Endothelial cell of umbilical vein (primary cell): Measurements from ENCODE around the gene MT3. TPM values are rescaled to one million over a fixed set of nuclear protein-coding genes. Genes with fewer than 3 reads are reported as not detected.

Experiments used
- BruUV-seq: library from RNA; stranded (reverse); fragments of 400-500 nt; replicated peaks from 2 replicates; lab custom pipeline; 2021; lab: Mats Ljungman, UMichigan
- CTCF ChIA-PET: fragments of 300-600, 350-600 bp; sonication (Branson Sonifier 250); formaldehyde crosslinking; loops from one replicate; lab custom pipeline; 2021; ENCODE audit warnings: antibody characterized with exemption, inconsistent platforms; lab: Charles Lee
- POLR2A ChIA-PET: fragments of 300-600, 350-600 bp; sonication (Branson Sonifier 250); formaldehyde crosslinking; loops from one replicate; lab custom pipeline; 2021; ENCODE audit warnings: antibody characterized with exemption, inconsistent platforms; lab: Charles Lee
- DNase-seq: peaks from one replicate; pipeline ENCODE4 v3.0.0-alpha.2; 2011; ENCODE audit warnings: low read depth, low spot score
- FAIRE-seq: peaks from 2 replicates; lab custom pipeline; 2011; peaks lifted over from hg19 to GRCh38; lab: Jason Lieb, UNC
- H2AFZ ChIP-seq: 2 replicates; pipeline ENCODE4 v1.6.0; 2012; ENCODE audit warnings: low read depth, low read length, control low read depth, inconsistent platforms
- H3K27ac ChIP-seq: 2 replicates; pipeline ENCODE4 v1.5.1; 2011; ENCODE audit warnings: low read depth, mild to moderate bottlenecking, control low read depth, low read length, moderate library complexity; ENCODE audit not compliant: insufficient read depth
- H3K27me3 ChIP-seq, 2 experiments: 2 replicates each; pipeline versions ENCODE4 v1.6.0 to v1.6.1; 2011; ENCODE audit warnings: low read length in 2 of 2, mixed read lengths in 1 of 2; ENCODE audit not compliant: control insufficient read depth in 2 of 2, insufficient read depth in 2 of 2
- H3K36me3 ChIP-seq, 2 experiments: 2 replicates in 1 of 2; 3 replicates in 1 of 2; pipeline ENCODE4 v1.5.1; 2011; ENCODE audit warnings: low read length in 2 of 2, mild to moderate bottlenecking in 1 of 2, moderate library complexity in 1 of 2; ENCODE audit not compliant: control insufficient read depth in 2 of 2, insufficient read depth in 2 of 2; ENCODE audit errors: extremely low read depth in 1 of 2
- H3K4me1 ChIP-seq: 3 replicates; pipeline ENCODE4 v1.5.1; 2011; ENCODE audit warnings: mild to moderate bottlenecking, low read length; ENCODE audit not compliant: control insufficient read depth, insufficient read depth; ENCODE audit errors: extremely low read depth
- H3K4me2 ChIP-seq: 2 replicates; pipeline ENCODE4 v1.6.1; 2011; ENCODE audit warnings: low read length, control low read depth, mixed read lengths; ENCODE audit not compliant: insufficient read depth
- H3K4me3 ChIP-seq, 3 experiments: fragments of 200-600 bp in 1 of 3; sonication (generic), shearing (Covaris generic) in 1 of 3; replicated peaks in 1 of 3; 2 replicates each; pipeline ENCODE4 v1.5.1; 2011 to 2016; ENCODE audit warnings: control low read depth in 3 of 3, low read length in 3 of 3, mild to moderate bottlenecking in 2 of 3, inconsistent platforms in 1 of 3, low read depth in 1 of 3, moderate library complexity in 1 of 3; ENCODE audit not compliant: insufficient read depth in 1 of 3
- H3K79me2 ChIP-seq: 2 replicates; pipeline ENCODE4 v1.6.0; 2012; ENCODE audit warnings: low read length, inconsistent platforms; ENCODE audit not compliant: control insufficient read depth, insufficient read depth
- H3K9ac ChIP-seq: replicated peaks from 2 replicates; pipeline ENCODE3; 2011; ENCODE audit warnings: low read length, control low read depth; ENCODE audit not compliant: insufficient read depth; ENCODE audit errors: extremely low read depth
- H3K9me1 ChIP-seq: replicated peaks from 3 replicates; pipeline ENCODE4 v1.6.0; 2011; ENCODE audit warnings: mild to moderate bottlenecking, low read length; ENCODE audit not compliant: control insufficient read depth, insufficient read depth; ENCODE audit errors: extremely low read depth
- H3K9me3 ChIP-seq: replicated peaks from 2 replicates; pipeline ENCODE4 v1.5.1; 2012; ENCODE audit warnings: low read length, inconsistent platforms; ENCODE audit not compliant: control insufficient read depth, insufficient read depth
- H4K20me1 ChIP-seq: replicated peaks from 2 replicates; pipeline ENCODE3; 2011; ENCODE audit warnings: mild to moderate bottlenecking, low read length; ENCODE audit not compliant: control insufficient read depth, insufficient read depth; ENCODE audit errors: extremely low read depth
- EZH2 ChIP-seq: IDR thresholded peaks from 2 replicates; pipeline ENCODE4 v1.6.1; 2012; ENCODE audit warnings: borderline replicate concordance, low read depth, mild to moderate bottlenecking, moderate library complexity, low read length, inconsistent platforms; ENCODE audit not compliant: severe bottlenecking
- FOS ChIP-seq: IDR thresholded peaks from 2 replicates; pipeline ENCODE4 v1.6.1; 2011; ENCODE audit warnings: mild to moderate bottlenecking, low read length, moderate library complexity, borderline replicate concordance; ENCODE audit not compliant: insufficient read depth
- GATA2 ChIP-seq: IDR thresholded peaks from 2 replicates; pipeline ENCODE4 v1.7.0; 2011; ENCODE audit warnings: low read depth, mild to moderate bottlenecking, moderate library complexity, mixed read lengths, low read length; ENCODE audit not compliant: insufficient read length, insufficient read depth
- JUN ChIP-seq: IDR thresholded peaks from 2 replicates; pipeline ENCODE4 v1.6.1; 2011; ENCODE audit warnings: borderline replicate concordance, low read depth; ENCODE audit not compliant: insufficient read length, insufficient read depth
- dilution Hi-C: fragments of 300-500 bp; cut with MboI; formaldehyde crosslinking; loops from one replicate; pipeline ENCODE4 v1.15.0; 2019; ENCODE audit warnings: low sequenced_read_pairs; ENCODE audit not compliant: extremely low pct_ligation_motif_present
- intact Hi-C: fragments of 100-400 bp; cut with micrococcal nuclease; formaldehyde crosslinking; loops from one replicate; pipeline ENCODE4 v1.10.0; 2022
- polyA plus RNA-seq, 4 experiments: library from polyadenylated mRNA; depleted of rRNA in 3 of 4; stranded (reverse) in 3 of 4; unstranded in 1 of 4; fragments of >200 nt; gene quantifications; 2 replicates each; pipeline versions ENCODE4 v1.2.1 to v1.2.3, GENCODE V29; 2011 to 2012; ENCODE audit warnings: missing spikeins in 1 of 4
- total RNA-seq: library from RNA; stranded (reverse); gene quantifications from 2 replicates; pipeline ENCODE4 v1.2.3, GENCODE V29; 2021

The MT3 gene
- total and polyA plus RNA-seq, 2 donors (not counting 3 experiments of a cell fraction or from before 2014, with no cell fraction given): not detected

- DNase-seq: no peak
- H3K27ac ChIP-seq: peak overlapping the region; percentile 99
- H3K9me3 ChIP-seq: no peaks in the 10 kb centered on the region
- H3K36me3 ChIP-seq: no peaks in the 10 kb centered on the region
- intact Hi-C loops (loop anchor here (2.0 kb wide), 2 partner anchors 155 to 581 kb away; partner anchors contain the start of genes NUDT21, OGFOD1, PSME3IP1 and RSPRY1), dilution Hi-C loops (no loop called here)
- BruUV-seq: no TSS peak
- H2AFZ ChIP-seq: no peak overlapping the region
- peak; percentile 50 for FAIRE-seq
- H3K27me3 ChIP-seq: no peaks in the 10 kb centered on the region
- peak overlapping the region; percentile 77 for H3K4me2 ChIP-seq
- no peaks in the 10 kb centered on the region for H3K9me1 ChIP-seq
- ChIA-PET POLR2A (interaction anchor here (0.7 to 3.4 kb wide), 3 partner anchors 20 to 90 kb away, joined by 3 to 20 read pairs (median 4); partner anchors contain the start of gene MT1E), CTCF (interaction anchor here (1.0 to 7.8 kb wide), 6 partner anchors 20 to 122 kb away, joined by 4 to 118 read pairs (median 4); partner anchors contain the start of gene MT1E)
- TF ChIP-seq JUN: peak; percentile 78
- TF ChIP-seq EZH2: no peak
- TF ChIP-seq FOS: peak; percentile 78
- peak; percentile 67 for TF ChIP-seq GATA2
- peaks cover 41% of the 10 kb centered on the region for H3K4me1 ChIP-seq
- H3K4me3 ChIP-seq: peak overlapping the region in 1 of 3 experiments; percentile 8
- H4K20me1 ChIP-seq: no peaks in the 10 kb centered on the region
- H3K79me2 ChIP-seq: peaks cover 12% of the 10 kb centered on the region
- H3K9ac ChIP-seq: peak overlapping the region; percentile 77
Measured at GRCh38 chr16:56606071-56606475, 16.7 kb downstream of the MT3 start.

GRCh38 chr16:56606476-56607108 is 17.3 kb downstream of the MT3 start:
- POLR2A ChIA-PET: interaction anchor here (0.7 to 3.4 kb wide), 5 partner anchors 11 to 95 kb away, joined by 3 to 20 read pairs (median 6); partner anchors contain the start of gene MT1E
- TF ChIP-seq JUN: peak; percentile 26
- TF ChIP-seq EZH2: no peak
- peak; percentile 81 for DNase-seq
- Histone ChIP-seq H3K9ac (peak overlapping the region; percentile 77), H3K4me2 (peak overlapping the region; percentile 77), H3K9me3 (no peaks in the 10 kb centered on the region), H3K4me1 (peaks cover 46% of the 10 kb centered on the region), H3K4me3 (peak overlapping the region in 1 of 3 experiments; percentile 8), H3K36me3 (no peaks in the 10 kb centered on the region), H4K20me1 (no peaks in the 10 kb centered on the region), H3K9me1 (no peaks in the 10 kb centered on the region), H3K27me3 (no peaks in the 10 kb centered on the region), H2AFZ (no peak overlapping the region), H3K79me2 (peaks cover 13% of the 10 kb centered on the region), H3K27ac (peak overlapping the region; percentile 99)
- FAIRE-seq: no peak
- dilution Hi-C loops: no loop called here
- CTCF ChIA-PET: interaction anchor here (1.0 to 7.8 kb wide), 8 partner anchors 19 to 122 kb away, joined by 3 to 118 read pairs (median 4); partner anchors contain the start of gene MT1E
- TSS peak; percentile 10 for BruUV-seq
- intact Hi-C loops: loop anchor here (1.0 to 2.0 kb wide), 8 partner anchors 19 to 580 kb away; partner anchors contain the start of genes MT1E, MT1X, NUDT21 and OGFOD1
